GM18870 (cell line): Measurements from ENCODE around the gene YIPF3.
"Not testable (repeated sequence)": the region's sequence is repeated elsewhere in the genome, so short reads cannot be mapped to it uniquely, and the experiment has no call there.

Source experiments
- ATAC-seq: cut with Tn5 transposase; IDR thresholded peaks from one replicate; pipeline ENCODE4 v1.9.1; 2021; ENCODE audit warnings: moderate library complexity; ENCODE audit not compliant: unreplicated experiment

YIPF3 gene

DNA sequence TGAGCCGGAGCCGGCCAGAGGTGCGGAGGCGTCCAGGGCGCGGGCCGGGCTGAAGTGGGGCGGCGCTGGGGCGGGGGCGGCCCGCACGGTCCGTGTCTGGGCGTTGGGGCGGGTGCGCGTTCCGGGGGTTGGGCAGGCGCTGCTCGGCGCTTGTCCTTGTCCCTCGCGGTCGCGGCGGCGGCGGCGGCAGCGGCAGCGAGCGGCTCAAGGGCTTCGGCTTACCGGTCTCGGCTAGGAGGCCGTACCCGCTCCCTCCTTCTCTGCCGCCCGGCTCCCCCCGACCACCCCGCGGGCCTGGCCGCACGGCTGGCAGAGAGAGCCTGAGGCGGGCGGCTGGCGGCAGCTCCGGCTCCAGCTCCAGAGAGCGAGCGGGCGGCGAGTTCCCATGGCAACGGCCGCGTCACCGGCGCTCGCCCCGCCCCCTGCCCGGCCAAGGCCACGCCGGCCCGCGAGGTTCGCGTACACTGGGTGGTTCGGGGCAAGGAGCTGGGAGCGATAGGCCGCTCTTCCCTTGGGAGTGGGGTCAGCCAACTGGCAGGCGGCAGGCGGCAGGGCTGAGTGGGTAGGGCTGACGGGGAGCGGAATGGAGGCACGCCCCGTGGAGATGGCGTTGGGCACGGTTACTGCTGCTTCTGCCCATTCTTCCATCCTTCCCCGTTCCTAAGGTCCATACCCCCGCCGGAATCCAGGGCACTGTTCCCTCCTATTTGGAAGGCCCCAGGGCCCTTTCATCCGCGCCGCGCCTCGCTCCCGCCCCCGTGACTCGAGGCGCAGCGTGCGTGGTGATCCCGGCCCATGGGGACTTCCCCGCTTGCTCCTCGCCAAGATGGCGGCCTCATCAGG is 6.5 kb downstream of the YIPF3 start, which contains the start of gene LRRC73:
TSS of gene LRRC73 (minus strand) at position 363 of the 843 bp plus-strand sequence. CDS start 561 bp downstream, outside the sequence.
- ATAC-seq: no peak

DNA sequence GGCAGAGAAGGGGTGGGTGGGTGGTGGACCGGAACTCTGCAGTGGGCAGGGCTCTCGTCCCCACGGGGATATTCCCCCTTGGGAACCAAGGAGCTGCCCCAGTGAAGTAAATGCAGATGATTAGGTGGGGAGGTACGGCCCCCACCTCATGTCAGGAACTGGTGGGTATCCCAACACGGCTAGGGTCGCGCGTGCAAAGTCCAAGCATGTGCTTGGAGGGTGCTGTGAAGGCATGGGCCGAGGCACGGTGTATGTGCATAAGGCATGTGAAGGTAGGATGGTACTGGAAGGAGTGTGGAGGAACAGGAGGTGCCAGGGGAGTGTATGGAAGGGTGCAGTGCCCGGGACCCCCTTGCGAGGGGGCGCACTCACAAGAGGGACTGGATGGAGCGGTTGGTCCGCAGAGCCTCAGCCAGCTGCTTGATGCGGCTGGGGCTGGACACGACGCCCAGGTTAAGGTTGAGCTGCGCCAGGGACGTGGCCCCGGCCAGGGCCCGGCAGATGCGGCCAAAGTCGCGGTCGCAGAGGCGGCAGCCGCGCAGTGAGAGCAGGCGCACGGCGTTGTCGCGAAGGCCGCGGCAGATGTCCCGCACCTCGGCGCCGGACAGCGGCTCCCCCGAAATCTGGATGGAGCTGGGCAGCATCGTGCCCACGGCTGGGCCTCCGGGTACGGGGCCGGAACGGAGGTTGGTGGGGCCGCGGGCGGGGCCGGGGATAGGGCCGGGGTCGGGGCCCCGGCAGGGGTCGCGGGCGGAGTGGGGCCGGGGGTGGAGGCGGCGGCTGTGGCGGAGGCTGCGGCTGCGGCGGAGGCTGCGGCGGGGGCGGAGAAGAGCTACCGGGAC is 7.4 kb downstream of the YIPF3 start:
- ATAC-seq: no peak

GRCh38 chr6:43508481-43509141 is 8.1 kb downstream of the YIPF3 start:
- no peak for ATAC-seq

DNA sequence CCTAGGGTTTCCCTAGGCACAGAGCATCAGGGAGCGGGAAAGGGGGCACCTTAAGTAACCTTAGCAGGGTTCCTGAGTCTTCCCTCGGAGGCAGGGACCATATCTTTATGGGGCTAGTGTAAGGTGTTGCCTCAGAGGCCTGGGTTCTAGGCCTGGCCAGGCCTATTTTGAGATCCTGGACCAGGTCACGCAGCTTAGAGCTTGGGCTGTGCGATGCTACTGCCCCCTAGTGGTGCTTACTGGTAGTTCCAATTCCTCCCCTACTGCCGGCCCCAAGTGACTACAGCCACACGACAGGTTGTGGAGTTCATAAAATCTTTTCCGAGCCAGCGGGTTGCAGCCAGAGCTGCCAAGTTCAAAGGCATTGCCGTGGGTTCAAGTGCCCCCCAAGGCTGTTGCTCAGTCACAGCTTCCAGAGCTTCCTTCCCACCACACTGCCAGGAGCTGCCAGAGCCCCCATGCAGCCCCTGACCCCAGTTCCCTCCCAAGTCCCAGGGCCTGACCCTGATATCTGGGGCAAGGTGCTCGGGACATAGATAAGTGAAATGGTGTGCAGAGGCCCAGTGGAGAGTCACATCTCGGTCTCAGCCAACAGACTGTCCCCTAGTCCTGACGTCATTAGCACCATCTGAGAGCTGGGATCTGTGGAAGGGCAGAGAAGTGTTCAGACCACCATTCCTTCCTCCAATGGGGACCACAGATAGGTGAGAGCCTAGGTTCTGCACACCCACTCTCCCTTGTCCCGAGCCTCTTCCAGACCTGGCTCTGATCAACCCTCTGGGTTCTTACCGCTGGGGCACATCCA is 9.9 kb downstream of the YIPF3 start:
- ATAC-seq: no peak

GRCh38 chr6:43506171-43506570 is 10.6 kb downstream of the YIPF3 start:
- no peak for ATAC-seq

- ATAC-seq: no peak
Observed at GRCh38 chr6:43505718-43506117, 11.0 kb downstream of the YIPF3 start.

DNA sequence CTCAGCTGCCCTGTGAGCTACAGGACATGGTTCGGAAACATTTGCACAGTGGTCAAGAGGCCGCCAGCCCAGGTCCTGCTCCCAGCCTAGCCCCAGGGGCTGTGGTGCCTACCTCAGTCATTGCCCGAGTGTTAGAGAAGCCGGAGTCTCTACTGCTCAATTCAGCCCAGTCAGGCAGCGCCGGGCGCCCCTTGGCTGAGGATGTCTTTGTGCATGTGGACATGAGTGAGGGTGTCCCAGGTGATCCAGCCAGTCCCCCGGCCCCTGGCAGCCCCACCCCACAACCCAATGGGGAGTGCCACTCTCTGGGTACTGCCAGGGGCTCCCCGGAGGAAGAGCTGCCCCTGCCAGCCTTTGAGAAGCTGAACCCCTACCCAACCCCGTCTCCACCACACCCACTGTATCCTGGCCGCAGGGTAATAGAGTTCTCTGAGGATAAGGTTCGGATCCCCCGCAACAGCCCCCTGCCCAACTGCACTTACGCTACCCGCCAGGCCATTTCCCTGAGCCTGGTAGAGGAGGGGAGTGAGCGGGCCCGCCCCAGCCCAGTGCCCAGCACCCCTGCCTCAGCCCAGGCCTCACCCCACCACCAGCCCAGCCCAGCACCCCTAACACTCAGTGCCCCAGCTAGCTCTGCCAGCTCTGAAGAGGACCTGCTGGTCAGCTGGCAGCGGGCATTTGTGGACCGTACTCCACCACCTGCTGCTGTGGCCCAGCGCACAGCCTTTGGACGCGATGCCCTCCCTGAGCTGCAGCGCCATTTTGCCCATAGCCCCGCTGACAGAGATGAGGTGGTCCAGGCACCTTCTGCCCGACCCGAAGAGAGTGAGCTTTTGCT is 11.8 kb downstream of the YIPF3 start:
- ATAC-seq: no peak

DNA sequence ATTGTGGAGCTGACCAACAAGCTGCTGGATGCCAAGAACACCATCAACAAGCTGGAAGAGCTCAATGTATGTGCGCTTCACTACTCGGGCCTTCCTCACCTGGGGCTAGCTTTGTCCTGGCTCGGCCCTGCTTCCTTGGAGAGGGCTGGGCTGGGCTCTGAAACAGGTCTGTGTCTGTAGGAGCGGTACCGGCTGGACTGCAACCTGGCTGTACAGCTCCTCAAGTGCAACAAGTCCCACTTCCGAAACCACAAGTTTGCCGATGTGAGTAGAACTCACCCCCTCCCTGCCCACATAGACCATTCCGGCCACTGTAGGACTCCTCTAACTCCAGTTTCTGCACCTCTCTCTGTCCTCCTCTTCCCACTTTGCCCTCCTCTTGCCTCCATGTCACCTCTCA is 13.3 kb downstream of the YIPF3 start:
- ATAC-seq: no peak

DNA sequence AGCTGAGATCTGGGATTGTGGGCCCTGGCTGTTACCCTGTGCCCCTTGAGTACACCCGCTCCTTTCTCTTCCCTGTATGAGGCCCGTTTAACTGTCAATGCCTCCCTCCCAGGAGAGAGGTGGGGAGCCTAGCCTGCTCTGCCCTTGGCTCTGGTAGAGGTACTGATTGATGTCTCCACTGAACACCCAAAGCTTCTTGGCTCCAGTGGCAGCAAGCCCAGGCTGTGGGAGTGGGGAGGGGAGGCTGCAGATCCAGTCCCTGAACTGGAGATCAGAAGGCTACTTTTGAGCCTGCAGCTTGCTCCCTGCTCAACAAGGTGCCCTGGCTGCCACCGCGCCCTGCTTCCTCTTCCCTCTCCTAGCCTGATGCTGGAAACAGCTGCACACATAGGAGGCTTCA is 14.1 kb downstream of the YIPF3 start:
- ATAC-seq: no peak

DNA sequence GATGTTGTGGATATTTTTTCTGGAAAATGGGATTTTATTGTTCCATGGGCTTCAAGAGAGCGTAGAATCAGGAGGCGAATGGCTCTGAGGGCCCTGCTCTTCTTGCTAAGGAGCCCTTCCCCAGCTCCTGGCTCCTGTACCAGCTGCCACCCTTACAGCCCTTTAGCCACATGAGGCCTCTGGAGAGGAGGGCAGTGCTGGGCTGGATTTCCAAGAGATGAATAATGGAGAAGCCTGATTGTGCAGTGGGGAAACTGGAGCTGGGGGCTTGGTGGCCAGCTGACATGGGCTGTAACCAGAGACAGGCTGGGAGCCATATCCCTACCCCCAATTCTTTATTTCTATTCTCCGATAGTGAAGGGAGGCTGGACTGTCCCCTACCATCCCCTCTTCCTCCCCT is 15.8 kb downstream of the YIPF3 start:
- ATAC-seq: no peak

DNA sequence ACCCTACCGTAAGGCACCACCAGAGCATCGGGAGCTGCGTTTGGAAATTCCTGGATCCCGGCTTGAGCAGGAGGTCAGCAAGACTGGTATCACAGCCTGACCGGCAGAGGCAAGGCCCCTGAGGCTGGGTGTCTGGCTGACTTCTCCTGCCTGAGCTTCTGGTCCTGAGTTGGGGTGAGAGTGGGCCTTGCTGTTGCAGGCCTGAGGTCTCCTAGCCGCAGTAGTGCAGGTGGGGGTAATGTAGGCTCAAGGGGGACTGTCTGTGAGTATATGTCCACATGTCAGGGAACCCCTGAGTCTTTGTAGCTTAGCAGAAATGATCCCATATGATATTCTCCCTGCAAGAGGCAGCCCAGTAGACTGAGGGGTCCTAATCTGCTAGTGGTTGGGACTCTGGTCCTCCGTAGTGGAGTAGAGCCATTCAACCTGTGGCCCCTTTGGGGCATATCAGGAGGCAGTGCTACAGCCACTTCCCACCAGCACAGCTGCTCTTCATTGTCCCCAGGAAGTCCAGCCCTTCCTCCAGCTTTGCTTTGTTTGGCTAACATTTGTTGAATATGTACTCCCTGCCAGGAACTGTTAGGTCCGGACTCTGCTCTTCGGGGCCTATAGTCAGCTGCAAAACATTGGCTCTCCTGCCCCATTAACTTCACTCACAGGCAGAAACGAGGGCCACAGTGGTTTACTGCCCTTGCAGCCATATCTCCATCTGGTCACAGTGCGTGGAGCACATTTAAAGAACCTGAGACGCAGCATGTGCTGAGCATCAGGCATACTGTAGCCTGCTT is 17.5 kb downstream of the YIPF3 start:
- ATAC-seq: no peak

DNA sequence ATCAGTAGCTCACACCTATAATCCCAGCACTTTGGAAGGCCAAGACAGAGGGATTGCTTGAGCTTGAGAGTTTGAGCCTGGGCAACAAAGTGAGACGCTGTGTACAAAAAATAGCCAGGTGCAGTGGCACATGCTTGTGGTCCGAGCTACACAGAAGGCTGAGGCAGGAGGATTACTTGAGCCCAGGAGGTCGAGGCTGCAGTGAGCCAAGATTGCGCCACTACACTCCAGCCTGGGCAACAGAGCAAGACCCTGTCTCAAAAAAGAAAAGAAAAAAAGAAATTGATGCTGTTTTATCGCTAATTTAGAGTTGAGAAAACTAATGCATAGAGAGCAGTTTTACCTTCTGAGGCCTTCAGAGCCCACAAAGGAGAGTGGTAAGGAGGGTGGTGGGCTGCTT is 18.4 kb downstream of the YIPF3 start:
- ATAC-seq: not testable (repeated sequence)

DNA sequence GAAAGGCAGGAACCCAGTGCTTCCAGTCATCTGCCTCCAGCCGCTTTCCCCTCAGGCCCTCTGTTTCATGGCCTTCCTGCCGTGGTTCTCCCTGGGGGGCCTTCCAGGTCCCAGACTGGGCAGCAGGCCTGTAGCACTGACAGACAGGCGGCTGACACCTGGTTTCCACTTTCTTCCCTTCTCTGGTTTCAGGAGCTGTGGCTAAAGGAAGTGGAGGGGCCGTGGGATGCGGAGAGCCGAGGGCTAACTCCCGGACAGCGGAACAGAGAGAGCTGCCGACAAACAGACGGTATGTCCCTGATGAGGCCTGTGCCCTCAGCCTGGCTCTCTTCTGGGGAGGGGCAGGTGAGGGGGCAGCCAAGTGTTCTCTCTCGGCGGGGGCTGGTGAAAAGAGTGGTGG is 19.0 kb downstream of the YIPF3 start:
- ATAC-seq: no peak

DNA sequence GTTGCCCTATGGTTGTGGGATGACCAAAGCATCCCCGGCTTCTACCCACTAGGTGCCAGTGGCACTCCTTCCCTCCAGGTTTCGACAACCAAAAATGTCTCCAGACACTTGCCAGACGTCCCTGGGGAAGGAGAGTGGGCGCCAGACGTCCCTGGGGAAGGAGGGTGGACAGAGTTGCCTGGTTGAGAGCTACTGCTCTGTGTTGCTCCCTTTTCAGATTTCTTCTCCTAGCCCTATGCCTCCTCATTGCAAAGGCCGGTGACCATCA is 19.7 kb downstream of the YIPF3 start:
- ATAC-seq: no peak

- ATAC-seq: no peak
Observed at GRCh38 chr6:43496370-43497128, 20.2 kb downstream of the YIPF3 start.

DNA sequence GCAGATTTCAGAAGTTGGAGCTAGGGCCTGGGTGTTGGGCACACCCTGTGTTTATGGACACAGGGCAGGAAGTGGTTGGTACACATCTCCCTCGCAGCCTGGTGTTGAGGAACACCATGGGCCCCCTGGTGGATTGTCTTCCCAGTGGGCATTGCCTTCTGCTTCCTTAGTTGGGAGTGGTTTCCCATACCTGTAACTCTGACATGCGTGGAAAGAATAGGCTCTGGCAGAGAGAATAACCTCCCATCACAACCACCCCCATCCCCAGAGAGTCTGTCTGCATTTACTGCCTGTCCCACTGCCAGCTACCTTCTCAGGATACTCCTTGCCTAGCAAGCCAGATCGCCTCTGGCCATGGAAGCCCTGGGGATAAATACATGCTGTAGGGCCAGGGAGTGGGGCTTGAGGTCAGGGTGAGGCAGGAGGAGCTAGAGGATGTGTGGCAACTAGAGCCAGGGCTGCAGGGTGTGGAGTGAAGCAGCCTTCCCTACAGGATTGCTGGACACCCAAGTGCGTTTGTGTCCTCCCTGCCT is 21.3 kb downstream of the YIPF3 start:
- ATAC-seq: no peak

DNA sequence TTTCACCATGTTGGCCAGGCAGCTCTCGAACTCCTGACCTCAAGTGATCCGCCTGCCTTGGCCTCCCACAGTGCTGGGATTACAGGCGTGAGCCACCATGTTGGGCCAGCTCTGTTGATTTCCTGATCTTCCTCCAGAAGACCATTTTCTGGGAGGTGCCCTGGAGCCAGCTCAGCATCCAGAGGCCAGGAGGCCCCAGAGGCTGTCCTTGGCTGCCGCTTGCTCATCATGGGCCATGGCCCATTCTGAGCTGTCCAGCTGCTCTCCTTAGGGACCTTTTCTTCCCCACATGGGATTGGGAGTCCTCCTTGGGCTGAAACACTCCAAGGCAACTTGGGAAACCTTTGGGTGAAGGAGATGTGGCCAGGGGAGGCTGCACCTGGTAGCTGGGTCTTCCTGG is 22.0 kb downstream of the YIPF3 start:
- ATAC-seq: no peak

DNA sequence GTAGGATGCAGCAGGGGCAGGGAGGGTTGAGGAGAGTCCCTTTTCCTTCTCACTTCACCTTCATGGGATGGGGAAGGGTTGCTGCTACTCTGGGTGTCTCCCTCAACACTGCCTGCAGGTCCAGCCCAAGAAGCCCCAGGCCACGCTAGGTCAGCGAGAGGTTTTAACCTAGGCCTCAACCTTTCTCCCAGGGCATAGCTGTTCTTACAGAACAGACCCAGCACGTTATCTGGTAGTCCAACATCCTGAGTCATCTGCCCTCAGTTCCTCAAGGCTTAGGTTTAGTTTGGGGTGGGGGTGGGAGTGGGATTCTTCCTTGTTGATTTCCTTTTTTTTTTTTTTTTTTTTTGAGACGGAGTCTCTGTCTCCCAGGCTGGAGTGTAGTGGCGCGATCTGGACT is 22.4 kb downstream of the YIPF3 start:
- no peak for ATAC-seq
